DMS153 treated with DMSO at 0.1 percent for 48 hours (cell line): ENCODE results near the gene HNRNPA2B1.

Source experiments
- DNase-seq: peaks from one replicate; lab custom pipeline; 2025; ENCODE audit not compliant: unreplicated experiment; lab: John Stamatoyannopoulos, UW

Gene HNRNPA2B1

GRCh38 chr7:26200444-26201246 lies at the start of gene HNRNPA2B1:
HNRNPA2B1 (minus strand) TSS chr7:26200746; CDS start chr7:26200577, 169 bp downstream.
- DNase-seq: peak; percentile 100

DNA sequence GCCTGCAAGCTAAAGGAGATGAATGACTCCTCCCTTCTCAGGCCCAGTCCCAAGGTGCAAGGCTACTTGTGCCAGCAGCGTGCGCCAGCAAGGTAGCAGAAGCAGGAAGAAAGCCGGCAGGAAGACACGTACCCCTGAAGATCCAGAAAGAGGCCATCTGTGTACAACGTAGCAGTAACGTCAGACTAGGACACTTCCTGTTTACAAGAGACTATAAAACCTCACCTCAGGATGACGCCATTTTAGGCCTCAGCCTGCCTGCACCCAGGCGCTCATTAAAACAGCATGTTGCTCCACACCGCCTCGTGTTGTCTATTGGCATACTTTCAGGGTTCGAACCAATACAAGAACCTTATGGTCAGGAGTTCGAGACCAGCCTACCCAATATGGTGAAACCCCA lies 49.7 kb upstream of the HNRNPA2B1 start:
- DNase-seq: no peak

DNA sequence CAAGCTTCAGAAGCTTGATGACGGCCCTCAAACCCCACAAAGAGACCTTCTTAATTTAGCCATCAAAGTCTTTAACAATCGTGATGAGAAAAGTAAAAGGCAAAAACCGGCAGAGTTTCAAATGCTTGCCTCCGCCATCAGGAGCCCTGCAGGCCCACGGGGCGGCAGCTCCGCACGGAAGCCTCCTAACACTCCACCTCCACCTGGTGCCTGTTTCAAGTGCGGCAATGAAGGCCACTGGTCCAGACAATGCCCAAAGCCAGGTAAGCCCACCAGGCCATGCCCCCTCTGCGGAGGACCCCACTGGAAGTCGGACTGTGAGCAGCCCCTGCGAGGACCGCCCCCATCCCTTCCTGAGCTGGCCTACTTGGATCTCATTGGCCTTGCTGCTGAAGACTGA lies 44.6 kb upstream of the HNRNPA2B1 start:
- no peak for DNase-seq

DNA sequence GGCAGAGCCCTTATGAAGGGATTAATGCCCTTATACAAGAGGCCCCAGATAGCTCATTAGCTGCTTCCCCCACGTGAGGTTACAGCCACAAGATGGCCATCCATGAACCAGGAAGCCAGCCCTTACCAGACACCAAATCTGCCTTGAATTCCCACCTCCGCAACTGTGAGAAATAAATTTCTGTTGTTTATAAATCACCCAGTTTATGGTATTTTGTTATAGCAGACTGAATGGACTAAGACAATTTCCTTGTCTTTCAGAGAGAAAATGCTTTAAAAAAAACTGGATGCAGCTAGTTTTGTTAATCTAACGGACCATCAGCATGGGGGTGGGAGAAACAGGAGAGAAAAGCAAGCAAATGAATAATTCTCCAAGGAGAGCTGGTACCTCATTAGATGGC lies 37.5 kb upstream of the HNRNPA2B1 start:
- DNase-seq: no peak

- no peak for DNase-seq
These were observed 36.7 kb upstream of the HNRNPA2B1 start for GRCh38 chr7:26237035-26237807.

- DNase-seq: no peak
These were observed 33.5 kb upstream of the HNRNPA2B1 start for GRCh38 chr7:26233902-26234511.

GRCh38 chr7:26227987-26228386 lies 27.4 kb upstream of the HNRNPA2B1 start:
- DNase-seq: no peak

DNA sequence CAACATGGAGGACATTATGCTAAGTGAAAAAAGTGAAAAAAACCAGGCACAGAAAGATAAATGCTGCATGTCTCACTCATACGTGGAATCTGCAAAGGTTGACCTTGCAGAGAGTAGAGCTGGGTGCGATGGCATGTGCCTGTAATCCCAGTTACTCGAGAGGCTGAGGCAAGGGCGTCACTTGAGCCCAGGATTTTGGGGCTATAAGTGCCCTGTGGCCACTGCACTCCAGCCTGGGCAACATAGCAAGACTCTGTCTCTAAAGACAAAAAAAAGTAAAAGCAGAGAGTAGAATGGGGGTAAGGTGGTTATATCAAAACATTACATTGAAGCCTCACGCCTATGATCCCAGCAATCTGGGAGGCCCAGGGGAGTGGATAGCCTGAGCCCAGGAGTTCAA lies 23.8 kb upstream of the HNRNPA2B1 start:
- no peak for DNase-seq

- DNase-seq: no peak
These were observed 15.5 kb upstream of the HNRNPA2B1 start for GRCh38 chr7:26216049-26216448.

- no peak for DNase-seq
These were observed 13.4 kb upstream of the HNRNPA2B1 start for GRCh38 chr7:26213807-26214515.

DNA sequence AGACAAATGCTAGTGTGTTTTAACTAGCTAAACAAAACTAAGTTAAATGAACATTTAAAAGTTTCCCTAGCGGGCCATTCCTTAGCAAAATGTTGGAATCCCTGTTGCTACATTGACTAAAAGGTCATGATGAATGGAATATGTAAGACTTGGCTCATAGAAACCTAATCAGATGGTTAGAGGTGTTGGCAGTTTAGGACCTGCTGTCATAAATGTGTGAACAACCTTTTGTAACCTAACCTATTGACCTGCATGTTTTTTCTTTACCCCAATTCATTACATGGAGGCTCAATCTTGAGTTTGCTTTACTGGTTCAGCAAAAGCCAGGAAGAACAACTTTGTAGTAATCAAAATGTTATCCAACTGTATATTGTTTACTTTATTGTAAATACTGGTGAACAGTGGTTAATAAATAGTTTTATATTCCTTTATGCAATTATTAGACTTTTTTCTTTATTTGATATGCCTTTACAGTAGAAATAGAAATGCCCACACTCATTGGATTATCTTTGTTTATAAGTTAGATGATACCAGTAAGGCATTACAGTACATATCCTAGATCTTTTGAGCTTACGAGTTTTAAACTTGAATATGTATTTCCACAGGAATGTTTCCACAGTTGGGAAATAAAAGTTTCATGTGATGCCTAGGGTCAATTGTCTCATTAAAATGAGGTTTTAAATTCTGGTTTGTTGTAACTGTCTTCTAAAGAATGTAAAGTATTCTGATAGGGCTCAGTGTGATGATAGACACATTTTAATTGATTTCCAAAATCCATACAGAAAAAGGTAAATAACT lies 12.6 kb upstream of the HNRNPA2B1 start:
- no peak for DNase-seq

DNA sequence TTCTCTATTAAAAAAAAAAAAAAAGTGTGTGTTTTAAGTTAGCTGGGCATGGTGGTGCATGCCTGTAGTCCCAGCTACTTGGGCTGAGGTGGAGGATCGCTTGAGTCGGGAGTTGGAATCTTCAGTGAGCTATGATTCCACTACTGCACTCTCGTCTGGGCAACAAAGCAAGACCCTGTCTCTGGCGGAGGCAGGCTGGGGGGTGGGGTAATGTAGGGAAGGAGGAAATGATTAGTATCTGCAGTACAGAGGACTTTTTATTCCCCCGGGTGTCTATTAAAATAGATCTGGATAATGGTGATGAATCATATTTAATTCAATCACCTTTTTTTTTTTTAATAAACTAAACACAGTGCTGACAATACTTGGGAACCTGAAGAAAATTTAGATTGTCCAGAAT lies 7.5 kb upstream of the HNRNPA2B1 start:
- no peak for DNase-seq

GRCh38 chr7:26203016-26203415 lies 2.5 kb upstream of the HNRNPA2B1 start:
- DNase-seq: no peak

DNA sequence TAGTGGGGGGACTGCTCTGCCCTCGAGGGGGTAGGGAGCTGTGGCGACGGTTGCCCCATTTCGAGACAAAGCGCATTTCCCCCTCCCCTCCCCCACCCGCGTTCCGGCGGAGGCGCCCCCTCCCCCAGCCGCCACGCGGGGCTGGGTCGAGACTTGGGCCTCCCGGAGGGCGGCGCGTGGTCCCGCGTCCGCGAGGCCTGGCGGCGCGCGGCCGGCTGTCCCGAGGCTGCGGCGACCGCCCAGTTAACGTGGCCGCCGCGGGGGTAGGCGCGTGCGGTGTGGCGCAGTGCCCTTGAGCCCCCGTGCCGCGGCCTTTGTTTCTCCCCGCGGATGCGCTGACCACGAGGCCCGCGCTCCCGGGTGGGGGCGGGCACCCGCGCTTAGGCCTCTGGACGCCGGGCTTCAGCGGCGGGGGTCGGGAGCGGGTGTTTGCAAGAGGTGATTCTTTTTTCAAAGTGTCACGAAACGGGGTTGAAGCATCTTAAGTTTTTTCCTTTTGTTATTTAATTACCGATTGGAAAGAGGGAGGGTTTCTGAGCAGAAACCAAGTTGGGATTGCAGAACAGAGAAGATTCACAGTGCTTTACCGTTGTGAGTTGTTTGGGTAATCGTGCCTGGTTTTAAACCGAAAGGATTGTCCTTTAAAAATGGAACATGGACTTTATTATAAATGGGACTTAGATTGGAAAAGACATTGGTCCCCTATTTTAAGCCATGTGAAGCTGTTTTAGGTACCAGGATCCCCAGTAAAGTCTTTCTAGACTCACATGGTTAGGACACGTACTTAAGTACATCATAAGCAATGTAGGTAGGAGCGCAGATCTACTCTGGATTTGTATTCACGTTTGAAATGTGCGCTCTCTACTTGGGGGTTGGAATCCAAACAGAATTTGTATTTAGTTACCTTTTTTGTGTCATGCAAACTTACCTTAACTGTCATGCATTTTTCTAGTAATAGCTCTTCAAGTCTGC lies 1.8 kb upstream of the HNRNPA2B1 start:
- no peak for DNase-seq

GRCh38 chr7:26201247-26202018 lies 887 bp upstream of the HNRNPA2B1 start, which contains the start of gene CBX3:
CBX3 (plus strand) TSS chr7:26201745; CDS start chr7:26202999, 1,254 bp downstream.
- DNase-seq: peak; percentile 98

GRCh38 chr7:26200038-26200443 lies 505 bp downstream of the HNRNPA2B1 start:
- peak; percentile 67 for DNase-seq

- no peak for DNase-seq
These were observed 1.1 kb downstream of the HNRNPA2B1 start for GRCh38 chr7:26199301-26200037.

GRCh38 chr7:26198781-26199169 lies 1.8 kb downstream of the HNRNPA2B1 start:
- DNase-seq: no peak
